ENCODE results near the gene MRGPRD.

Gene MRGPRD

DNA sequence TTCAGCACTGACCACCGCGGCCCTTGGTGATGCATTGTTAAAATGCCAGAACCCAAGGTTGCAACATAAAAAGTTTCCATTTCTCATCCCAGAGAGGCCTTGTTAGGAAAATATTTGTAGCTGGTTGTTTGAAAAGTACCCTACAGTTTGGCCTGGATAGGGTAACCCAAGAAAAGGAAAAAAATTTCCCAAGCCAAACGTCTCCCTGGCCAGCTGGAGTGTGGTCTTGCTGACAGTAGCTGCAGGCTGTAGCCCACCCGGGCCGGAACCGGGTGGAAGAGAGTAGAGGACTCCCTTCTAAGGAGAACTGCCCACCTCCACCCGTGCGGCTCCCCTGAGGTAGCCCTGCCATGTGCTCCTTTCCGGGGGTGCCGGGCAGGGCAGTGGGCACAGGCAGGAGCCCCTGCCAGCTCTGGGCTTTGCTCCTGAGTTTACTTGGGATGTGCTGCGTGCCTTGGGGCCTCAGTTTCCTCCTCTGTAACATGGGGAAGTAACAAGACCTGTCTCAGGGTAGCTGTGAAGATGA is 38.6 kb downstream of the MRGPRD start:
- DNase-seq, result no peak

DNA sequence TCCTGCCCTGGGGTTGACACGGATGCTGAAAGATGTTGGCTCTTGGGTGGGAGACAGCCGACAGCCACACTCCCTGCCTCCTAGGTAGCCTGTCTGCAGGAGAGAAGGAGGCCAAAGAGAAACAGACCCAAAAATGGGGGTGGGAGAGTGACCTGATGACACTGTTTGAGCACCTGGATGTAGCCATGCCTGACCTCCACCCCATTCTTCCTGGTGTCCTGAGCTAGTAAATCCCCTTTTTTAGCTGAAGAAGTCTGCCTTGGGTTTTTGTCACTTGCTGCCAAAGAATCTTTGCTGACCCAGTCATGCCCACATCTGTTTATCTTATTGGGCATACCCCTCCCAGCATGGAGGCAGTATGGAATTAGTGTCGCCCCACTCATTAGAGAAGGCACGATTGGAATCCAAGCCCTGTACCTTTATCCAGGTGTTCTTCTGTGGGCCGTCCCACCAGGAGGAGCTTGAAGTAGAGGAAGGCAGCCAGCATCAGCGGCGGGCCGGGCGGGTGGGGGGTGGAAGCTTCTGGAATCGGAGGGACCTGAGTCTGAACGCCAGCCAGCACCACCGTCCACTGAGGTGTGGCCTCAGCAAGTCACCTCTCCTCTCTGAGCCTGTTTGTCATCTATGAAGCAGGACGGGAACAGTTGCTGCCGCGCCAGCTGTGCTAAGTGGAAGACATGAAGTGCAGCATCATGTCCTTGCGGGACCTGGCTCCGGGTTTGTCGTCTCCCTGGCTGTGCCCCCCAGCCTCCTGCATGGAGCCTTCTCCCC is 39.3 kb downstream of the MRGPRD start:
- DNase-seq, result no peak

DNA sequence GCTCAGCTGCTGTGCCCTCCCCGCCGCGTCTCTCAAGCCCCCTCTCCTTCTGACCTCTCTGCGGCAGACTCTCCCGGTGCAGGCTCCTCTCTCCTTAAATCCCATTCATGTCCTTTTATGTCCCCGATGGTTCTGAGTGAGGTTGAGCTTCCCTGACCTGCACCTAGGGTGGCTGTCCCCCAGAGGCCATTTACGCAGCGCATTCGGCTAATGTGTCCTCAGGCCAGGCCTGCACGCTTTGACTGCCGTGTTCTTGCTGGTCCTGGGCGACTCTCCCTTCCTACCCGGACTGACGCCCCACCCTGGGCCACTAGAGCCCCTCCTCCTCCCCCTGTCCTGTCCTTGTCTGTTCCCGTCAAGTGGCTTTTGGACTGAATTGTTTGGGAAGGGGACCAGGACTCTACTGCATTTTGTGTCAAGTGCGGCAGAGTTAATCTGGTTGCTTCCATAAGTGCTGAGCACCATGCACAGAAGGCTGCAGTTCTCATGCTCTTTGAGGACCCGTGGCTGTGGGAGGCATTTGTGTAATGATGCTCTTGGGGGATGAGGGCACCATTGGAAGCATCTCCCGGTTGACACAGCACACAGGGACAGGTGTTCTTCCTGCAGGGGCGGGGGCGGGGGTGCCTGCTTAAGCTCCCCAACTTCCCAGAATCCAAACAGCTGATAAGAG is 40.0 kb downstream of the MRGPRD start:
- no peak for DNase-seq

DNA sequence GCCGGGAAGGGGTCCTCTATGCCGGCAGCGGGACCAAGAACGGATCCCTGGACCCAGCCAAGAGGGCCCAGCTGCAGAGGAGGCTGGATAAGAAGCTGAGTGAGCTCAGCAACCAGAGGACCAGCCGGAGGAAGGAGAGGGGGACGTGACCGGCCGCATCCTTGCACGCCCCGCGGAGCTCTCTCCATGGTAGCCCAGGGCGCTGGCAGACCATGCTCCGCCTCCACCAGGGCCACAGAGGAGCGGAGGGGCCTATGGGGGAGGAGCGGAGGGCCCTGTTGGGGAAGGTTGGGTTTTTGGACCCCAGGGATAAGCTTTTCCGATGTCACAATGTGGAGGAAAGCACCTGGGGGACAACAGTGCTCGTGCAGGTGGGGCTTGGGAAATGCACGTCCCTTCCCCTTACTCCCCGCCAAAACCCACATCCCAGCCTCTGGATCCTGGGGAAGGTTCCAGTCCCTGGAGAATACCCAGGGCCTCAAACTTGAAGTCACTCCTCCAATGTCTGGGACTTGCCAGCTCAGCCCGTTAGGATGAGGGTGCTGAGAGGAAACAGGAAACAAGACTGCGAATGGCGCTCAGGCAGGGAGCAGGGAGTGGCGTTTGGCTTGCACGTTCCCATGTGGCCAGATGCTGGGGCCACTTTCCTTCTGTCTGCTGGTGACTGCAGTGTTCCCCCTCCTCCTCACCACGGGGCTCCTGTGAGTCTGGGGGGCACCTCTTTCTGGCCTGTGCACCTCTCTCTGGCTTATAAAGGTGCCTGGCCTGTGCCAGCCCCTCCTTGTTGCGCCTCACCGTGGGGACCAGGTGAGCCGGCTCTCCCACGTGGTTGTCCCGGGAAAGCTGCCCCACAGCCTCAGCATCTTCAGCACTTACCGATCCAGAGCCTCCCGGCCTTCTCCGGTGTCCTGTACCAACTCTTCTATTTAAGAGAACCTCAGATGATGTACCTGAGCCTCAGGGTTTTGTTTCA is 40.9 kb downstream of the MRGPRD start:
- DNase-seq, result no peak

DNA sequence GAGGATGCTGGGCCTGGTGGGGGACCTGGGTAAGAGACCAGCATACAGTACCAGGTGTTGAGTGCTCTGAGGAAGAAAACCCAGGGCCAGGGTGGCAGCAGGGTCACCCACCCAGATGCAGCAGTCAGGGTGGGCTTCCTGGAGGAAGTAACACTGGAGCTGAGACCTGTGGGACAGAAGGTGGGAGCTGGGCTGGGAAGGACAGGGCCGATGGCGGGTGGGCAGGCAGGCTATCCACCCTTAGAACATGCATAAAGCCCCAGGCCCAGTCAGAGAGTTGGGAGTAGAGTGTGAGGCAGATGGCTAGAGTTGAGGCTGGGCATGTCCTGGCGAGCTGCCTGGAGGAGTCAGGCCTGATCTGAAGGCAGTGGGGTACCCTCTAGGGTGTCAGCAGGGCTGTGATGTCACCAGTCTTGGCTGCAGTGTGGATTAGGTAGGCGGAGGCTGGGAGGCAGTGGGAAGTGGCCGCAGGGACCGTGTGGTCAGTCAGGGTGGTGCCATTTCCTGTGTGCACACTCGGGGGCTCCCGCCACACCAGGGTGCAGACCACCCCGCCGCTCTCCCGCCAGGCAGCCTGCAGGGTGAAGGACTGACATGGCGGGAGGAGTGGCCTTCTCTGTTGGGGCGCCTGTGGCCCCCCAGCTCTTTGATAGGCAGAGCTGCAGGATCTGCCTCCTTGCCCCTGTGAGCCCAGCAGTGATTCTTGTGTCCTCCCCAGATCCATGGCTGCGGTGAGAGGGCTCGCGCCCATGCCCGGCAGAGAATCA is 41.8 kb downstream of the MRGPRD start:
- DNase-seq, result no peak

DNA sequence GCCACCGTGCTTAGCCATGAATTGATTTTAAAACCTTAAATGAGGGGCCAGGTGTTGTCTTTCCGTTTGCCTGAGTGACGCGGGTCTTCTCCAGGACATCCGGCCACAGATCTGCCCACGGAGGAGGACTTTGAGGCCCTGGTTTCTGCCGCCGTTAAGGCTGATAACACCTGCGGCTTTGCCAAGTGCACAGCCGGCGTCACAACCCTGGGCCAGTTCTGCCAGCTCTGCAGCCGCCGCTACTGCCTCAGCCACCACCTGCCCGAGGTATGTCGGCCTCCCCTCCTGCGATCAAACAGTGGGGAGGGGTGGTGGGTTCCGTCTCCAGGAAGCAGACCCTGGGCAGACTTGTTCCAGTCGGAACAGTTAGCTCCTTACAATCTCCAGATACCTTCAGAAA is 42.7 kb downstream of the MRGPRD start:
- DNase-seq, result no peak

DNA sequence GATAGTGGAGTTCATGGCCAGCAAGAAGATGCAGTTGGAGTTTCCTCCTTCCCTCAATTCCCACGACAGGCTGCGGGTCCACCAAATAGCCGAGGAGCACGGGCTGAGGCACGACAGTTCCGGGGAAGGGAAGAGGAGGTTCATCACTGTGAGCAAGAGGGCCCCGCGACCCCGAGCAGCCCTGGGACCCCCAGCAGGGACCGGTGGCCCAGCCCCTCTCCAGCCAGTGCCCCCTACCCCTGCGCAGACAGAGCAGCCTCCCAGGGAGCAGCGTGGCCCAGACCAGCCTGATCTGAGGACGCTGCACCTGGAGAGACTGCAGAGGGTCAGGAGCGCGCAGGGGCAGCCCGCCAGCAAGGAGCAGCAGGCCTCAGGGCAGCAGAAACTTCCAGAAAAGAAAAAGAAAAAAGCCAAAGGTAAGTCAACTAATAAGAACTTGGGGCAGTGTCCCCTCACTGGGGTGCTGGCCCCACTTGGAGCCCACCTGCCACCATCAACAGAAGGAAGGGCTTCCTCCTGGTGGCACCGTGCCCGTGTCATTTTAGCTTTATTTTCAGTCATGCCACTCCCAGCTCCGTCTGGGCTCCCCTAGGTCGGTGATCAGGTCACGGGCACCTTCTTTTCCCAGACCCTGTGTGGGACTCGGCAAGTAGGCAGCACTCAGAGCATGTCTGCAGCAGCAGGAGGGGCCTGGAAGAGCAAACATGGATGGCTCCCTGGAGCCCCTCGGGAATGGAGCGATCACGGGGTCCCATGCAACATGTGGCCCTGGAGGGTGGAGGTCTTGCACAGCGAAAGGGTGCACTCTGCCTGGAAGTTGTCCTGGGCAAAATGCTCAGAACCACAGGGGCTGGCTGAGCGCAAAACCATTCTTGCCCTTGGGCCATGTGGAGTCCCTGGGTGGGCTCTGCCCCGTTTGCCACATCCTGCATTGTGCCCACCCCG is 43.8 kb downstream of the MRGPRD start:
- no peak for DNase-seq

DNA sequence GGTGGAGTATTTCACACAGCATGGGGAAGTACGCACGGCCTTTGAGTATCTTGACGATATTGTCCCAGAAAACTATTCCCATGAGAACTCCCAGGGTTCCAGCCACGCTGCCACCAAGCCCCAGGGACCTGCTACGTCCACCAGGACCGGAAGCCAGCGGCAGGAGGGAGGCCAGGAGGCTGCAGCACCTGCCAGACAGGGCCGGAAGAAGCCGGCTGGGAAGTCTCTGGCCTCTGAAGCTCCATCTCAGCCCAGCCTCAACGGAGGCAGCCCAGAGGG is 44.5 kb downstream of the MRGPRD start:
- no peak for DNase-seq

DNA sequence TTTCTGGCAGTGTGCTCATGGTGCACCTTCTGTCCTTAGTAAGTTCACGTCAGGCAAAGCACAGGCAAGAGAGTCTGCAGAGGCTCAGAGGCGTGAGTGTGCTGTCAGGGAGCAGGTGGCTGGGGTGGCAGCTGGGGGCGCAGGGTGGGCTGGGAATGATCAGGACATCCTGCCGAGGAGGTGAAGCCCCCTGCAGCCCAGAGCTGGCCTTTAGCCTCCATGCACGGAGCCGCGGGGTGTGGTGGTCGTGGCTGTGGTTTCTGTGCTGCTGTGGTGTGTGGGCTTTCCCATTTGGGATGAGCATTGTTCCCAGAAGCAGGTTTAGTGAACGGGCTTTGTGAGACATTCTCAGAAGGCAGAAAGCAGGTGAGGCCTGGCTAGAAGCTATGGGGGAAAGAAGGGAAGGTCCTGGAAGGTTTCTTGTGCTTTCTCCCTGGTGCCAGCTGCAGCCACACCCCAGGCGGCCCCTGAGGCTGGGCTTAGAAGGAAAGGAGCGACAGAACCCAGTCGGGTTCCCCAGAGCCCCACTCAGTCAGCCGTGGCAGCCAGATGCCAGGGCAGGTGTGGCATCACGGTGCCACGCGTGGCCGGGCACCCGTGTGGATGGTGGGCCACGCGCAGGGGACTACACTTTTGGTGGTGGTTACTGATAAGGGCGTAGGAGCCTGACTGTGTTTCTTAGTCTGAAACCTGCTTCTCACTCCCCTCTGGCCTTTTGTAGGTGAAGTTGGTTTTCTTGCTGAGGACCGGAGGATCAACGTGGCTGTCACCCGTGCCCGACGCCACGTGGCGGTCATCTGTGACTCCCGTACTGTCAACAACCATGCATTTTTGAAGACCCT is 45.0 kb downstream of the MRGPRD start:
- no peak for DNase-seq

DNA sequence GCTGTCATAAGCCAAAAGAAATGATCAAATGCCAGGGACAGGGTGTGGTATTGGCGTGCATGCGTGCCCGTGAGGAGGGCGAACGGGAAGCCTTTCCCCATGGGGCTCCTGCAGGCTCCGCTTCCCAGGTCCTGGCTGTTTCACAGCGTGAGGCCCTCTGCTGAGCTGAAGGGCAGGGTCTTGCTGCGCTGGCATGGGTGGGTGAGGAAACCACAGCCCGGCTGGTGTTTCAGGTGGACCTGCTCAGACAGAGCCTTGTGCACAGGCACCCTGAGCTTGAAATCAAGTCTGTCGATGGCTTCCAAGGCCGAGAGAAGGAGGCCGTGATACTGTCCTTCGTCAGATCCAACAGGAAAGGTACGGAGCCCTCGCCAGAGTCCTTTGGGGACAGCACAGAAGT is 45.7 kb downstream of the MRGPRD start:
- DNase-seq, result no peak

DNA sequence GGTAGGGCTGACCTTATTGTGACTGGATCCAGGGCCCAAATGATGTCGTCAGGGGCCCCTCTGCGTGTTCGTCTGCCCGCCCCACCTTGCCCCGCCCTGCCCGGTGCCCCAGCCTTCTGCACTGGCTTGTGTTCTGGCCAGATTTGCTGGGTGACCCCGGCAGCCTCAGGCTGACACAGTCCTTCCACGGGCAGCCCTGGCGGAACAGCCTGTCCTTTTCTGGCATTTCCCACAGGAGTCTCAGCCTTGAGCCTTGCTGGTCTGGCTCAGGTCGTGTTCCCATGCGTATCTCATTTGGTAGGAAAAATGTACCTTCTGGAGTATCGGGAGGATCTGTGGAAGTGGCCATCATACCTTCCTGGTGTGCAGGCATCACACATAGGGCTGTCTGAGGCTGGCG is 46.1 kb downstream of the MRGPRD start:
- DNase-seq, result no peak

DNA sequence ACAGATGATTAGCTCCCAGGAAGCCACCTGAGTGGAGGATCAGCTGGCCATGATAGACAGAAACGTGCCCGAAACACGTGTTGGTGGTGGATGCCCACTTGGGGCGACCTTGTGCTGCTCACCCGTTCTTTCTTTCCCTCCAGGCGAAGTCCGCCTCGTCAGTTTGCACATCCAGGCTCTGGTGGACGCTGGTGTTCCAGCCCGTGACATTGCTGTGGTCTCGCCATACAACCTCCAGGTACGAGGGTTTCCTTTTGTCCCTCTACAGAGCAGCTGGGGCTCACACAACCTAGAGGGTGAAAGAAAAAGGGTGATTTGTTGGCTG is 46.5 kb downstream of the MRGPRD start:
- DNase-seq, result no peak

DNA sequence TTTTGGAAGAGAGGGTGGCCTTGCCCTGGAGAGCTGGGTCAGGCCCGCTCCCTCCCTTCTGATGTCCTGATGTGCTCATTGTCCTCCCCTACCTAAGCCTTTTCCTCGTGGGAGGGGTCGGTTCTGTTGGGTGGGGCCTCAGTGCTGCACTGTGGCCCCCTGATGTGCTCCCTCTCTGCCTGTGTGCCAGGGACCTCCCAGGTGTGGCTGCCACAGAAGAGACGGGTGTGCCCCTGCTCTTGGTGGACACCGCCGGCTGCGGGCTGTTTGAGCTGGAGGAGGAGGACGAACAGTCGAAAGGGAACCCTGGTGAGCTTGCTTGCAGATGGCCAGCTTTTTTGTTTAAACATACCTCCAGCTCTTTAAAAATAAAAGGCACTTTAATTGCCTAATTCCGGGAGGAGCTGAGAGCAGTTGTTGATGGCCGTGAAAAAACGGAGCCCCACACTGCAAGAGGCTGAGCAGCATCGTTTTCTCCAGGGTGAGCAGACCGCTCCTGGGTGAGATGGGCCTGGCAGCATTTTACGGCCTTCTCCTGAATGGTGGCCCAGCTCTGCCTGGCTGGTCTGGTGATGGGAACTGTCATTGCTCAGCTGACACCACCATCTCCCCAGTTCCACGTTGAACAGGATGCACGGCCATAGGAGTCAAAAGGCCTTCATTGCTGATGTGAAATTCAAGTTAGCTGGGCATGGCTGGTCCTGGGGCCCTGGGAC is 47.0 kb downstream of the MRGPRD start:
- DNase-seq, result no peak

DNA sequence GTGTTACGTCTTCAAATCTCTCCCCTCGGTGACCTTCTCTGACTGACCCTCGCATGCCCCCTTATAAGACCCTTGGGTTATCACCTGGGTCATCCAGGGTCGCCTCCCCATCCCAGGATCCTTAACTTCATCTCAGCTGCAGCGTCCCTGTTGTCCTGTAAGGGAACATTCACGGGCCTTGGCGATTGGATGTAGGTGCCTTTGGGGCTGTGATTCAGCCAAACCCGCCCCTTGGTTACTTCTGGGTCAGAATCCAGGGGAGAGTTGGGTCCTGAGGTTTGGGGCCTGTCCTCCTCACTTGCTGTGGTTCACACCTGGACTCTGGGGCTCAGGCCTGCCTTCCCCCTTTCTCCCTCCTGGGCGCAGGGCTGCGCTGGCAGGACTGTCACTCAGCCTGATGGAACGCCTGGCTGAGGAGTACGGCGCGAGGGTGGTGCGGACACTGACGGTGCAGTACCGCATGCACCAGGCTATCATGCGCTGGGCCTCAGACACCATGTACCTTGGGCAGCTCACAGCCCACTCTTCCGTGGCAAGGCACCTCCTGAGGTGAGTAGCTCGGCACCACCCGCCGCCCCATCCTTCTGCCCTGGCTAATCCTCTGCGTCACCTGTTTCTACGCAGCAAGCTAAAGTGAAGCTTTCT is 47.7 kb downstream of the MRGPRD start:
- no peak for DNase-seq

DNA sequence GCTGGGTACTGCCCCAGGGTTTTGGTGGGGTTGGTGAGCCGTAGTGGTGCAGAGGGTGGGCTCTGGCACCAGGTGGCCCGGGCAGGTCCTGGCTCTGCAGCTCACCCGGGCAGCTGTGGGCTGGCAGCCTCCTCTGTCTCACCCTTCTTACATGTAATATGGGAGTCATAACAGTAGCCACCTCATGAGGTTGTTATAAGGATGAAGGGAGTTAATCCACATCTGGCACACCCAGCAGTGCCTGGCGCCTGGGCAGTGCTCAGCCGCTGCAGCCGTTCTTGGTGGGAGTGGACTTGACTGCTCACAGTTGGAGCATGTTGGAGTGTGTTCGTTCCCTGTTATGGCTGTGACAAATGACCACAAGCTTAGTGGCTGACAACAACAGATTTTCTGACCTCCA is 48.4 kb downstream of the MRGPRD start:
- no peak for DNase-seq

DNA sequence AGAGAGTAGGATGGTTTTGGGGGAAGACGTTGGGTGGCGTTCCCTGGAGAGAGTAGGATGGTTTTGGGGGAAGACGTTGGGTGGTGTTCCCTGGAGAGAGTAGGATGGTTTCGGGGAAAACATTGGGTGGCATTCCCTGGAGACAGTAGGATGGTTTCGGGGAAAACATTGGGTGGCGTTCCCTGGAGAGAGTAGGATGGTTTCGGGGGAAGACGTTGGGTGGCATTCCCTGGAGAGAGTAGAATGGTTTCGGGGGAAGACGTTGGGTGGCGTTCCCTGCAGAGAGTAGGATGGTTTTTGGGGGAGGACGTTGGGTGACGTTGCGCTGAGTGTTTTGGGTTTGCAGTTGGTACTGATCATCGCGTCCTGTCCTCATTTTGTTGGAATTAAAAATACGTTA is 48.9 kb downstream of the MRGPRD start:
- DNase-seq, result no peak

DNA sequence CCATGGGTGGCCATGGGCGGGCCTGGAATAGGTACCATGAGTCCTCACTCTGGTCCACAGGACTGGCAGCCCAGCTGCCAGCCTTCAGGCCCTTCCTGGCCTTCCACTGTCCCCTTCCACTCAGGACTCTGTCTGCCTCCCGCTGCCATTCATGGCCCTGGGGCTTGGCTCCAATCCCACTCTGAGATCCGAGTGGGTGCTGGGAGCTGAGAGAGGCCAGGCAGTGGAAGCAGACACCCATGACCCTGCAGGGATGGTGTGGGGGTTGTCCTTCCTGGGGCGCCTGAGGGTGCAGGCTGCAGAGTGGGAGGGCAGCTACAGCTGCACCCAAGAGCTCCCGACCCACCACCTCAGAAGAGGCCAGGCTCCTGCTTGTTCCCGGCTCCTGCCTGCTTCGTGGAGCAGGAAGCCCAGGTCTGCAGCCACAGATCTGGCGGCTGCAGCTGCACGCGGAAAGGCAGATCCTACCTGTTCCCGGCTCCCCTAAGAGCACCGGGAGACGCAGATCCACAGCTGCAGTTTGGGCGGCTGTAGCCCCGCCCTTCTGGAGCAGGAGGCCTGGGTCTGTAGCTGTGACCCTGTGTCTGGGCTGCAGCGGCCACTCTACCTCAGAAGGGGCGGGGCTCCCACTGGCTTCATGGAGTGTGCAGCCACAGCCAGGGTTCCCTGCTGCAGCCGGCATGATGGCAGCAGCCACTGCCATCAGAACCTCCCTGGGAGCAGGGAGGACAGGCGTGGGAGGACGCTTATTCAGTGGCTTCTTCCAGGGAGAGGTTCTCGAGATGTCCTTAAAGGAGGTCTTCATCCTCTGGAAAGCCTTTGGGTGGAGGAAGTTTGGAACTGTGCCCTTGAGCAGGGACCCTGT is 49.6 kb downstream of the MRGPRD start:
- no peak for DNase-seq
